H1 (cell line): ENCODE results near the gene DMRT1.

ENCODE experiments used
- CBX5 ChIP-seq: fragments of 300-800, 300-1000 bp; sonication (generic); IDR thresholded peaks from 2 replicates; pipeline ENCODE4 v1.7.1; 2016; ENCODE audit warnings: antibody characterized with exemption, low read length, low read depth
- CBX8 ChIP-seq: fragments of 300-800, 300-1000 bp; sonication (generic); IDR thresholded peaks from 2 replicates; pipeline ENCODE4 v1.7.1; 2016; ENCODE audit warnings: low read depth, low read length, borderline replicate concordance
- CHD1 ChIP-seq: IDR thresholded peaks from 2 replicates; pipeline ENCODE4 v1.6.1; 2012; ENCODE audit warnings: low read depth, low read length, improper control_type of control experiment
- CREB1 ChIP-seq: IDR thresholded peaks from 2 replicates; pipeline ENCODE4 v1.6.1; 2012; ENCODE audit warnings: inconsistent platforms
- CTCF ChIP-seq, 3 experiments: IDR thresholded peaks; 1 replicate in 2 of 3; 2 replicates in 1 of 3; pipeline versions ENCODE4 v1.5.1 to v1.6.1; 2011; ENCODE audit warnings: low read length in 3 of 3, mild to moderate bottlenecking in 3 of 3, inconsistent platforms in 2 of 3, low read depth in 1 of 3, moderate library complexity in 1 of 3; ENCODE audit not compliant: insufficient read depth in 1 of 3; ENCODE audit errors: control extremely low read depth in 1 of 3
- EGR1 ChIP-seq: IDR thresholded peaks from 2 replicates; pipeline ENCODE4 v1.6.1; 2011; ENCODE audit warnings: low read depth, low read length, borderline replicate concordance
- EZH2 ChIP-seq: fragments of 200-600 bp; sonication (generic); IDR thresholded peaks from 2 replicates; pipeline ENCODE4 v1.7.1; 2012; ENCODE audit warnings: low read depth, mild to moderate bottlenecking, moderate library complexity, low read length, inconsistent platforms; ENCODE audit not compliant: severe bottlenecking
- FOSL1 ChIP-seq: IDR thresholded peaks from 2 replicates; pipeline ENCODE4 v1.6.1; 2011; ENCODE audit warnings: mild to moderate bottlenecking, low read depth, low read length, moderate library complexity; ENCODE audit not compliant: insufficient read depth
- GABPA ChIP-seq: IDR thresholded peaks from 2 replicates; pipeline ENCODE4 v1.6.1; 2011; ENCODE audit warnings: mild to moderate bottlenecking, low read length, moderate library complexity, borderline replicate concordance; ENCODE audit not compliant: insufficient read depth
- JUND ChIP-seq: IDR thresholded peaks from 2 replicates; pipeline ENCODE4 v1.6.1; 2011; ENCODE audit warnings: mild to moderate bottlenecking, improper control_type of control experiment, low read length
- NANOG ChIP-seq: IDR thresholded peaks from 2 replicates; pipeline ENCODE4 v1.6.1; 2011; ENCODE audit warnings: low read length, low read depth, mild to moderate bottlenecking, inconsistent platforms; ENCODE audit not compliant: insufficient read depth, poor library complexity, severe bottlenecking
- USF2 ChIP-seq: IDR thresholded peaks from 2 replicates; pipeline ENCODE4 v1.6.1; 2011; ENCODE audit warnings: low read length, improper control_type of control experiment
- ZNF274 ChIP-seq: IDR thresholded peaks from 2 replicates; pipeline ENCODE4 v1.7.0; 2012; ENCODE audit warnings: low read length, borderline replicate concordance; ENCODE audit errors: extremely low read depth

- TF ChIP-seq CTCF (IDR thresholded peaks at IDR 0.05; ENCODE audit: control extremely low read depth in 1 of 3, insufficient read depth in 1 of 3, low read depth in 1 of 3, low read length in 3 of 3) (no peak), GABPA (no peak), CREB1 (no peak), EZH2 (no peak), CBX8 (no peak; the same call in 1 of the 2 replicates), ZNF274 (no peak), FOSL1 (no peak), NANOG (peak; percentile 52), CBX5 (no peak), USF2 (no peak), CHD1 (no peak), EGR1 (no peak), JUND (no peak)
Measured at GRCh38 chr9:974031-974995, 132.8 kb downstream of the DMRT1 start.
